PC-3 (cell line): ENCODE results near the gene LRBA. TPM values are rescaled to one million over a fixed set of nuclear protein-coding genes. Genes with fewer than 3 reads are reported as not detected.

ENCODE experiments used
- ATAC-seq: fragments of 200-7000 bp; cut with Tn5 transposase; 2 replicates; pipeline ENCODE4 v1.9.1; 2020; ENCODE audit warnings: mild to moderate bottlenecking, moderate library complexity
- BruUV-seq: library from RNA; stranded (reverse); fragments of 400-500 nt; replicated peaks from 2 replicates; lab custom pipeline; 2021; lab: Mats Ljungman, UMichigan
- CTCF ChIA-PET: fragments of 300-600 bp; sonication (Branson Sonifier 250); formaldehyde crosslinking; loops from one replicate; lab custom pipeline; 2022; ENCODE audit warnings: antibody characterized with exemption; lab: Charles Lee
- POLR2A ChIA-PET: fragments of 300-600 bp; sonication (Branson Sonifier 250); formaldehyde crosslinking; loops from one replicate; lab custom pipeline; 2022; ENCODE audit warnings: antibody characterized with exemption; ENCODE audit not compliant: unreplicated experiment; lab: Charles Lee
- DNase-seq: peaks from one replicate; pipeline ENCODE4 v3.0.0-alpha.2; 2015
- H2AFZ ChIP-seq: fragments of 300-600 bp; sonication (generic); 2 replicates; pipeline ENCODE4 v1.6.0; 2016; ENCODE audit warnings: antibody characterized with exemption, low read length
- H3F3A ChIP-seq: fragments of 300-600 bp; sonication (generic); one replicate; pipeline ENCODE4 v1.6.0; 2017; ENCODE audit warnings: antibody characterized with exemption, low read length, control low read depth, mild to moderate bottlenecking; ENCODE audit not compliant: unreplicated experiment
- H3K27ac ChIP-seq: fragments of 300-600 bp; sonication (generic); 2 replicates; pipeline ENCODE4 v1.5.1; 2016; ENCODE audit warnings: mild to moderate bottlenecking, low read length
- H3K27me3 ChIP-seq: fragments of 300-600 bp; sonication (generic); 2 replicates; pipeline ENCODE4 v1.6.1; 2016; ENCODE audit warnings: low read length, mixed read lengths
- H3K36me3 ChIP-seq: fragments of 300-600 bp; sonication (generic); 2 replicates; pipeline ENCODE4 v1.6.1; 2016; ENCODE audit warnings: low read depth, mixed run types, low read length, mixed read lengths
- H3K4me1 ChIP-seq: fragments of 300-600 bp; sonication (generic); 2 replicates; pipeline ENCODE4 v1.5.1; 2016; ENCODE audit warnings: low read length; ENCODE audit not compliant: insufficient read depth
- H3K4me2 ChIP-seq: fragments of 300-600 bp; sonication (generic); 2 replicates; pipeline ENCODE4 v1.6.0; 2016; ENCODE audit warnings: low read length
- H3K4me3 ChIP-seq: fragments of 300-600 bp; sonication (generic); 2 replicates; pipeline ENCODE4 v1.5.1; 2016; ENCODE audit warnings: mild to moderate bottlenecking, low read length, mixed read lengths
- H3K79me2 ChIP-seq: fragments of 300-600 bp; sonication (generic); 2 replicates; pipeline ENCODE4 v1.6.1; 2017; ENCODE audit warnings: low read length, mixed read lengths
- H3K9ac ChIP-seq: fragments of 300-600 bp; sonication (generic); 2 replicates; pipeline ENCODE4 v1.6.0; 2016; ENCODE audit warnings: mild to moderate bottlenecking, low read length
- H3K9me2 ChIP-seq: fragments of 300-600 bp; sonication (generic); replicated peaks from 2 replicates; pipeline ENCODE4 v1.6.1; 2016; ENCODE audit warnings: mixed run types, low read length, mixed read lengths
- H3K9me3 ChIP-seq: fragments of 300-600 bp; sonication (generic); 2 replicates; pipeline ENCODE4 v1.6.1; 2016; ENCODE audit warnings: low read length, mixed read lengths
- H4K20me1 ChIP-seq: fragments of 300-600 bp; sonication (generic); 2 replicates; pipeline ENCODE4 v1.6.1; 2016; ENCODE audit warnings: low read length, mixed read lengths
- EZH2 ChIP-seq: fragments of 300-600 bp; sonication (generic); IDR thresholded peaks from one replicate; pipeline ENCODE4 v1.6.1; 2017; ENCODE audit warnings: antibody characterized with exemption, mild to moderate bottlenecking, low read length; ENCODE audit not compliant: unreplicated experiment
- EZH2phosphoT487 ChIP-seq: fragments of 300-600 bp; sonication (generic); IDR thresholded peaks from 2 replicates; pipeline ENCODE4 v1.6.1; 2018; ENCODE audit warnings: mild to moderate bottlenecking, antibody characterized with exemption, low read length, borderline replicate concordance
- intact Hi-C: fragments of 100-400 bp; cut with micrococcal nuclease; formaldehyde crosslinking; loops from 2 replicates; pipeline ENCODE4 v1.9.0; 2023
- total RNA-seq: library from RNA; depleted of rRNA; stranded (reverse); fragments of >200 nt; gene quantifications from 2 replicates; pipeline ENCODE4 v1.2.3, GENCODE V29; 2014
- TF ChIP-seq, protein P1 (sequence below): fragments of 300-600 bp; sonication (generic); conservative IDR thresholded peaks from 2 replicates; pipeline ENCODE4 v1.5.1; 2017; ENCODE audit warnings: antibody characterized with exemption, low read depth, mild to moderate bottlenecking, low read length

The LRBA gene
- total RNA-seq, 1 experiment from 2014 or later = 40.8 TPM

DNA sequence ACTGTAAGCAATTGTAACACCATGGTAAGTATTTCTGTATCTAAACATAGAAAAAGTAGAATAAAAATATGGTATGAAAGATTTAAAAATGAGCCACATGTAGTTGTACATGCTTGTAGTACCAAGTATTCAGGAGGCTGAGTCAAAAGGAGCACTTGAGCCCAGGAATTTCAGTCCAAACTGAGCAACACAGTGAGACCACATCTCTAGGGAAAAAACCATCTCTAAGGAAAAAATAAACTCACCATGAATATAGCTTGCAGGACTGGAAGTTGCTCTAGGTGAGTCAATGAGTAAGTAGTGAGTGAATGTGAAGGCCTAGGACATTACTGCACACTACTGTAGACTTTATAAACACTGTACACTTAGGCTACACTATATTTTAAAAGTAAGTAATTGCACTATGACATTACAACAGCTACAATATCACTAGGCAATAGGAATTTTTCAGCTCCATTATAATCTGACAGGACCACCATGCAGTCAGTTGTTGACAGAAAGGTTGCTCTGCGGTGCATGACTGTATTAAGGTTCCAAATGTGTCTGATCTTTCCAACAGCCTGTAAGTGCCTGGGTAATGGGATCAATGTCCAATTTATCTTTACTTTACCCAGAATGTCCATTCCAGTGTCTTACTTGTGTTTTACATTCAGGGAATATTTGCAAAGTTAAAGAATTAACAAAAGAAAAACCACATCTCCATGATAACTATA, 28.9 kb upstream of the LRBA start:
- POLR2A ChIA-PET = no interaction called here
- no peak overlapping the region for H2AFZ ChIP-seq
- DNase-seq (no peak), ATAC-seq (no peak)
- H3K79me2 ChIP-seq = no peaks in the 10 kb centered on the region
- no peak overlapping the region for H3K9ac ChIP-seq
- no peaks in the 10 kb centered on the region for H3F3A ChIP-seq
- H3K4me1 ChIP-seq = no peaks in the 10 kb centered on the region
- H3K4me2 ChIP-seq = no peak overlapping the region
- TF ChIP-seq EZH2phosphoT487 = no peak
- no peak for TF ChIP-seq EZH2
- TF ChIP-seq, protein P1, sequence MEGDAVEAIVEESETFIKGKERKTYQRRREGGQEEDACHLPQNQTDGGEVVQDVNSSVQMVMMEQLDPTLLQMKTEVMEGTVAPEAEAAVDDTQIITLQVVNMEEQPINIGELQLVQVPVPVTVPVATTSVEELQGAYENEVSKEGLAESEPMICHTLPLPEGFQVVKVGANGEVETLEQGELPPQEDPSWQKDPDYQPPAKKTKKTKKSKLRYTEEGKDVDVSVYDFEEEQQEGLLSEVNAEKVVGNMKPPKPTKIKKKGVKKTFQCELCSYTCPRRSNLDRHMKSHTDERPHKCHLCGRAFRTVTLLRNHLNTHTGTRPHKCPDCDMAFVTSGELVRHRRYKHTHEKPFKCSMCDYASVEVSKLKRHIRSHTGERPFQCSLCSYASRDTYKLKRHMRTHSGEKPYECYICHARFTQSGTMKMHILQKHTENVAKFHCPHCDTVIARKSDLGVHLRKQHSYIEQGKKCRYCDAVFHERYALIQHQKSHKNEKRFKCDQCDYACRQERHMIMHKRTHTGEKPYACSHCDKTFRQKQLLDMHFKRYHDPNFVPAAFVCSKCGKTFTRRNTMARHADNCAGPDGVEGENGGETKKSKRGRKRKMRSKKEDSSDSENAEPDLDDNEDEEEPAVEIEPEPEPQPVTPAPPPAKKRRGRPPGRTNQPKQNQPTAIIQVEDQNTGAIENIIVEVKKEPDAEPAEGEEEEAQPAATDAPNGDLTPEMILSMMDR = no peak
- H3K27me3 ChIP-seq = no peaks in the 10 kb centered on the region
- no peak overlapping the region for H3K4me3 ChIP-seq
- no peaks in the 10 kb centered on the region for H3K9me3 ChIP-seq
- no peaks in the 10 kb centered on the region for H3K9me2 ChIP-seq
- BruUV-seq = no TSS peak
- no peak overlapping the region for H3K27ac ChIP-seq
- CTCF ChIA-PET = no interaction called here
- intact Hi-C loops = no loop called here
- H4K20me1 ChIP-seq = no peaks in the 10 kb centered on the region
- H3K36me3 ChIP-seq = no peaks in the 10 kb centered on the region

DNA sequence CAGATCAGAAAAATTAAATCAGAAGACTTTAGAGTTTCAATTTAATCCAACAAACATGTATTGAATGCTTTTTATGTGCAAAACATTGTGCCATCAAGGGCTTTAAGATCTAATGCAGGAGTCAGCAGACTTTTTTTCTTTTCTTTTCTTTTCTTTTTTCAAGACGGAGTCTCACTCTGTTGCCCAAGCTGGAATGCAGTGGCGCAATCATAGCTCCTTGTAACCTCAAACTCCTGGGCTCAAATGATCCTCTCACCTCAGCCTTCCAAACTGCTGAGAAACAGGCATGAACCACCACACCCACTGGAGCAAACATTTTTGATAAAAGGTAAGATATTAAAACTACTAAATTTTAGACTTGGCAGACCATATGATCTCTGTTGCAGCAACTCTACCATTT, 24.6 kb upstream of the LRBA start:
- no peaks in the 10 kb centered on the region for H3K9me2 ChIP-seq
- peaks cover 6% of the 10 kb centered on the region for H3K4me1 ChIP-seq
- no peaks in the 10 kb centered on the region for H3F3A ChIP-seq
- no peak for ATAC-seq
- intact Hi-C loops = no loop called here
- no peaks in the 10 kb centered on the region for H3K9me3 ChIP-seq
- no peaks in the 10 kb centered on the region for H4K20me1 ChIP-seq
- H3K4me3 ChIP-seq = no peak overlapping the region
- H3K36me3 ChIP-seq = no peaks in the 10 kb centered on the region
- DNase-seq = no peak
- H3K27ac ChIP-seq = no peak overlapping the region
- no peak overlapping the region for H3K4me2 ChIP-seq
- ChIA-PET POLR2A (no interaction called here), CTCF (no interaction called here)
- H2AFZ ChIP-seq = no peak overlapping the region
- TF ChIP-seq EZH2 (no peak), EZH2phosphoT487 (no peak)
- TF ChIP-seq, protein P1 = no peak
- no peaks in the 10 kb centered on the region for H3K79me2 ChIP-seq
- no TSS peak for BruUV-seq
- no peak overlapping the region for H3K9ac ChIP-seq
- H3K27me3 ChIP-seq = no peaks in the 10 kb centered on the region

DNA sequence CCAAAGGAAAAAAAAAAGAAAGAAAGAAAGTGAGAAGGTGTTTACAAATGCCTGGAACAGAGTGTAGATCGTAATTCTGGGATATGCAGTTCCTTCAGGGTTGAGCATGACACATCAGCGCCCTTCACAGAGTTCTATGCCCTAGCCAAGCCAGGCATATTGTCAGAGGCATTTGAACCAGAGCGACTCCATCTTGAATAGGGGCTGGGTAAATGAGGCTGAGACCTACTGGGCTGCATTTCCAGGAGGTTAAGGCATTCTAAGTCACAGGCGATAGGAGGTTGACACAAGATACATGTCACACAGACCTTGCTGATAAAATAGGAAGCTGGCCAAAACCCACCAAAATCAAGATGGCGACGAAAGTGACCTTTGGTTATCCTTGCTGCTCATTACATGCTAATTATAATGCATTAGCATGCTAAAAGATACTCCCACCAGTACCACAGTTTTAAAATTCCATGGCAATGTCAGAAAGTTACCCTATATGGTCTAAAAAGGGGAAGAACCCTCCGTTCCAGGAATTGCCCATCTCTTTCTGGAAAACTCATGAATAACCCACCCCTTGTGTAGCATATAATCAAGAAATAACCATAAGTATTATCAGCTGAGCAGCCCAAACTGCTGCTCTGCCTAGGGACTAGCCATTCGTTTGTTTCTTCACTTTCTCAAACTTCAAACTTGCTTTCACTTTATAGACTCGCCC, 23.5 kb upstream of the LRBA start:
- ATAC-seq = no peak
- no peak overlapping the region for H3K4me3 ChIP-seq
- no peak overlapping the region for H3K4me2 ChIP-seq
- TF ChIP-seq, protein P1 = no peak
- TF ChIP-seq EZH2 = no peak
- no peak for TF ChIP-seq EZH2phosphoT487
- no peak overlapping the region for H3K9ac ChIP-seq
- no peaks in the 10 kb centered on the region for H3K9me2 ChIP-seq
- POLR2A ChIA-PET = no interaction called here
- H3K79me2 ChIP-seq = no peaks in the 10 kb centered on the region
- no peak overlapping the region for H2AFZ ChIP-seq
- H4K20me1 ChIP-seq = no peaks in the 10 kb centered on the region
- BruUV-seq = no TSS peak
- H3K4me1 ChIP-seq = peaks cover 9% of the 10 kb centered on the region
- DNase-seq = no peak
- CTCF ChIA-PET = no interaction called here
- no peaks in the 10 kb centered on the region for H3F3A ChIP-seq
- intact Hi-C loops = no loop called here
- no peaks in the 10 kb centered on the region for H3K36me3 ChIP-seq
- H3K27me3 ChIP-seq = no peaks in the 10 kb centered on the region
- no peaks in the 10 kb centered on the region for H3K9me3 ChIP-seq
- H3K27ac ChIP-seq = no peak overlapping the region
